RWPE1 (cell line): Measurements from ENCODE around the gene DPEP3.

Experiments used
- CTCF ChIA-PET: fragments of 350-600 bp; sonication (Branson Sonifier 250); formaldehyde crosslinking; extraction: SDS; loops from one replicate; lab custom pipeline; 2021; lab: Yijun Ruan, JAX
- POLR2A ChIA-PET: fragments of 400-600 bp; formaldehyde crosslinking; extraction: SDS; loops from one replicate; lab custom pipeline; 2020; ENCODE audit warnings: antibody characterized with exemption; ENCODE audit not compliant: low non-redundant PET; lab: Yijun Ruan, JAX
- DNase-seq: peaks from one replicate; pipeline ENCODE4 v3.0.0; 2012; ENCODE audit warnings: low spot score
- H3K27ac ChIP-seq: fragments of 450-650 bp; 2 replicates; pipeline ENCODE4 v1.5.1; 2017
- TF ChIP-seq, protein P1 (sequence below): fragments of 450-650 bp; conservative IDR thresholded peaks from 2 replicates; pipeline ENCODE4 v1.5.1; 2017; ENCODE audit warnings: low read depth, mild to moderate bottlenecking

The DPEP3 gene

DNA sequence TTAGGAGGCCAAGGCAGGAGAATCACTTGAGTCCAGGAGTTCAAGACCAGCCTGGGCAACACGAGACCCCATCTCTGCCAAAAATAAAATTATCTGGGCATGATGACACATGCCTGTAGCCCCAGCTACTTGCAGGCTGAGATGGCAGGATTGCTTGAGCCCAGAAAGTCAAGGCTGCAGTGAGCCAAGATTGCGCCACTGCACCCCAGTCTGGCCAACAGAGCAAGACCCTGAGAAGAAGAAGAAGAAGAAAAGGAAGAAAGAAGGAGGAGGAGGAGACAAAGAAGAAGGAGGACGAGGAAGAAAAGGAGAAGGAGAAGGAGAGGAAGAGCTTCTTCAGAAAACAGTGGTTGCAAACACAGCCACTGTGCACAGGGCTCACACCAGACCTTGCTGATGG, 8.4 kb upstream of the DPEP3 start:
- TF ChIP-seq, protein P1, sequence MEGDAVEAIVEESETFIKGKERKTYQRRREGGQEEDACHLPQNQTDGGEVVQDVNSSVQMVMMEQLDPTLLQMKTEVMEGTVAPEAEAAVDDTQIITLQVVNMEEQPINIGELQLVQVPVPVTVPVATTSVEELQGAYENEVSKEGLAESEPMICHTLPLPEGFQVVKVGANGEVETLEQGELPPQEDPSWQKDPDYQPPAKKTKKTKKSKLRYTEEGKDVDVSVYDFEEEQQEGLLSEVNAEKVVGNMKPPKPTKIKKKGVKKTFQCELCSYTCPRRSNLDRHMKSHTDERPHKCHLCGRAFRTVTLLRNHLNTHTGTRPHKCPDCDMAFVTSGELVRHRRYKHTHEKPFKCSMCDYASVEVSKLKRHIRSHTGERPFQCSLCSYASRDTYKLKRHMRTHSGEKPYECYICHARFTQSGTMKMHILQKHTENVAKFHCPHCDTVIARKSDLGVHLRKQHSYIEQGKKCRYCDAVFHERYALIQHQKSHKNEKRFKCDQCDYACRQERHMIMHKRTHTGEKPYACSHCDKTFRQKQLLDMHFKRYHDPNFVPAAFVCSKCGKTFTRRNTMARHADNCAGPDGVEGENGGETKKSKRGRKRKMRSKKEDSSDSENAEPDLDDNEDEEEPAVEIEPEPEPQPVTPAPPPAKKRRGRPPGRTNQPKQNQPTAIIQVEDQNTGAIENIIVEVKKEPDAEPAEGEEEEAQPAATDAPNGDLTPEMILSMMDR: no peak
- POLR2A ChIA-PET: no interaction called here
- CTCF ChIA-PET: interaction anchor here (0.7 to 1.1 kb wide), 2 partner anchors 42 to 52 kb away, joined by 3 to 6 read pairs; no protein-coding TSS in a partner anchor
- no peak for DNase-seq
- no peak overlapping the region for H3K27ac ChIP-seq

DNA sequence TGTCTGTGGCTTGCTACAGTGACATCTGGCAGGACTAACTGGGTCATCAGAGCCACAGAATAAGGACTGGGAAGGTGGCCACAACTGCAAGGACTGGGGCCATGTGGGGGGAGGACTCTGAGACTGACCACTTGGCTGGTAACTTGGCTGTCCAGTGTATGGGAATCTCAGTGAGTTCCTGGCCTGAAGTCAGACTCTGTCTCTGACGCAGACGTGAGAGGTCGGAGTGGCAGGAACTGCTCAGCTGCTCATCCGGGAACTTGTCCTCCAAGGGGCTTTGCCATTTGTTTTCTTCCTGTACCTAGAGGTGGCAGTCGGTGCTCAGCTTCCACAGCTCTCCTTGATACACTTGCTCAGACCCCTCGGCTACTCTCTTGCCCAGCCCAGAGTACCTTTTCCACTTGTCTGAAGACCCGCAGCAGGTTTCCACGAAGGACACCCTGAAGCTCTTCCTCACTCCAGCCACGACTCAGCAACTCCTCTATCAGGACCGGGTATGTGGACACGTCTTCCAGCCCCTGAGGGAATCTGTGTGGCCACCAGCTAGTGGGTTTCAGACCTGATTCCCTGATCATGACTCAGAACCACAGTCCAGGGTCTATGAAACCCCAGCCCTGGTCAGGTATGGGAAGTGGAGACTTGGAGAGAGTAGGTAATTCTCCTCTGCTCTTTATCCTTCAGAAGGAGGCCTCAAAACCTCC, 7.3 kb upstream of the DPEP3 start:
- no peak for DNase-seq
- no peak overlapping the region for H3K27ac ChIP-seq
- TF ChIP-seq, protein P1: no peak
- ChIA-PET CTCF (interaction anchor here (0.6 kb wide), 1 partner anchor 62 kb away, joined by 4 read pairs; no protein-coding TSS in a partner anchor), POLR2A (no interaction called here)

DNA sequence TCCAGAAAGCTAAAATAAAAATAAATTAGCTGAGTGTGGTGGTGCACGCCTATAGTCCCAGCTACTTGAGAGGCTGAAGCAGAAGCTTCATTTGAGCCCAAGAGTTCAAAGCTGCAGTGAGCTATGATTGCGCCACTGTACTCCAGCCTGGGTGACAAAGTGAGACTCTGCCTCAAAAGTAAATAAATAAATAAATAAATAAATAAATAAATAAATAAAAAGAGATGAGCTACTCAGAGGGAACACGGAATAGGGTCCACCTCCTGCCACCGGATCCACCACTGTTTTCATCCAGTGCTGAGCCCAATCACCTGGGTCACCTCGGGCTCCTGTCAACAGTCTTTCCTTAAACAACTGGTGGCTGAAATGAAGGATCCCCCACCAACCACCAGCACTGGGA, 6.7 kb upstream of the DPEP3 start:
- POLR2A ChIA-PET: no interaction called here
- TF ChIP-seq, protein P1: no peak
- no peak for DNase-seq
- CTCF ChIA-PET: no interaction called here
- no peak overlapping the region for H3K27ac ChIP-seq

DNA sequence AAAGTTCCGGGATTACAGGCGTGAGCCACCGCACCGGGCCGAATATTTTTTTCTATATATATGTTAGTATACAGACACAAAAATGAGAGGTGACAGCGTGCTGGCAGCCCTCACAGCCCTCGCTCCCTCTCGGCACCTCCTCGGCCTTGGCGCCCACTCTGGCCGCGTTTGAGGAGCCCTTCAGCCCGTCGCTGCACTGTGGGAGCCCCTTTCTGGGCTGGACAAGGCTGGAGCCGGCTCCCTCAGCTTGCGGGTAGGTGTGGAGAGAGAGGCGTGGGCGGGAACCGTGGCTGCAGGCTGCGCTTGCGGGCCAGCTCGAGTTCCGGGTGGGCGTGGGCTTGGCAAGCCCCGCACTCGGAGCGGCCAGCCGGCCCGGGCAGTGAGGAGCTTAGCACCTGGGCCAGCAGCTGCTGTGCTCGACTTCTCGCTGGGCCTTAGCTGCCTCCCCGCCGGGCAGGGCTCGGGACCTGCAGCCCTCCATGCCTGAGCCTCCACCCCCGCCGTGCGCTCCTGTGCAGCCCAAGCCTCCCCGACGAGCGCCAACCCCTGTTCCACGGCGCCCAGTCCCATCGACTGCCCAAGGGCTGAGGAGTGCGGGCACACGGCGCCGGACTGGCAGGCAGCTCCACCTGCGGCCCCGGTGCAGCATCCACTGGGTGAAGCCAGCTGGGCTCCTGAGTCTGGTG, 1.9 kb upstream of the DPEP3 start:
- POLR2A ChIA-PET: no interaction called here
- TF ChIP-seq, protein P1: no peak
- CTCF ChIA-PET: interaction anchor here (0.6 kb wide), 1 partner anchor 249 kb away, joined by 5 read pairs; no protein-coding TSS in a partner anchor
- no peak overlapping the region for H3K27ac ChIP-seq
- no peak for DNase-seq

DNA sequence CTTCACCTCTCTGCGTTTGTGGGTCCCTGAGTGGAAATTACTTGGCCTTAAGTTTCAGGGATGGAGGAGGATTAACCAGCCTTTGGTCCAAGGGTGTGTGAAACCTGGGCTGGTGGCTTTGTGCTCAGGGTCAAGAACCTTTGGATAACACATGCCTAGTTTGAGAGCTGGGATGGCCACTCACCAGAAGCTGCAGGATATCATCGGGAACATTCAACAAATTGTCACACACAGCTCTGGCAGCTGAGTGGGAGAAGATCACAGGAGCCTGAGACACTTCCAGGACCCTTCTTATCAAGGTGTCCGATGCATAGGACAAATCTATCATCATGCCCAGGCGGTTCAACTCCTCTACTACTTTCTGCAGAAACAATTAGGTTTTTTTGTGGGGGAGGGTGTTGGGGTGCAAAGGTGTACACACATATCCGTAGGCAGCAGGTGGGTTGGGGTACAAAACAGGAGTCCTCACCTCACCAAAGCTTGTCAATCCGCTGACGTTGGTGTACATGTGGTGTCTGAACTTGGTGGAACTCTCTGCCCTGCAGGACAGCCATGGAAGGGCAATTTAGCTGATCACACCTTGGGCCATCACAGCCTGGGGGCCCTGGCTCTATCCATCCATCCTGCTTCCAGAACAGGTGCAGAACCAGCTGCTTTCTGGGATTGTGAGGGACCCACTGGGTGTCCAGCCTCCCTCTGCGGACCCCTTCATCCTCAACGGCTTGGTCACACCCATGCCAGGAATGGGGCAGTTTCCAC, 2.7 kb downstream of the DPEP3 start:
- no peak for DNase-seq
- no peak overlapping the region for H3K27ac ChIP-seq
- POLR2A ChIA-PET: no interaction called here
- TF ChIP-seq, protein P1: no peak
- CTCF ChIA-PET: interaction anchor here (0.7 kb wide), 1 partner anchor 51 kb away, joined by 3 read pairs; no protein-coding TSS in a partner anchor

DNA sequence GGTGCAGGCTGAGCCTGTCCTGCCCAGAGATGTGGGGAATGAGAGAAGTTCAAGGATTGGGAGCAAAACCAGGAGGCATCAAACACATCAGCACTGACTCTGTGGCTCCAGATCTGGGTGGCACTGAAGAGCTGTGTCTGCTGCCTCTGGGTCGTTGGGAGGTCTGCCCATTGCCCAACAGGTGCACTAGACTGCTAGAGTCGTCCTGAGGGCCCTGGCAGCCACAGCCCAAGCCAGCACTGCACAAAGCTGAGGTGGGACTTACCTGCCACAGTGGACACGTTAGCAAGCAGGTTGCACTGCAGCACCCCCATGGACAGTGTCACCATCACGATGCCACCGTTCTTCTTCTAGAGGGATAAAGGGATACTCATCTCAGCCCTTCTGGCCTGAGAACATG, 3.3 kb downstream of the DPEP3 start:
- POLR2A ChIA-PET: no interaction called here
- no peak overlapping the region for H3K27ac ChIP-seq

More for the DNA sequence above, 3.3 kb downstream of the DPEP3 start:
- TF ChIP-seq, protein P1: no peak
- DNase-seq: no peak
- CTCF ChIA-PET: no interaction called here
